ENCODE data around the gene ANXA4. TPM values are rescaled to one million over a fixed set of nuclear protein-coding genes. Genes with fewer than 3 reads are reported as not detected.
"Not testable (repeated sequence)": the region's sequence is repeated elsewhere in the genome, so short reads cannot be mapped to it uniquely, and the experiment has no call there.

ANXA4 gene
- total and polyA plus RNA-seq, 7 donors, result 33.3 to 183 (median 55.8) TPM

DNA sequence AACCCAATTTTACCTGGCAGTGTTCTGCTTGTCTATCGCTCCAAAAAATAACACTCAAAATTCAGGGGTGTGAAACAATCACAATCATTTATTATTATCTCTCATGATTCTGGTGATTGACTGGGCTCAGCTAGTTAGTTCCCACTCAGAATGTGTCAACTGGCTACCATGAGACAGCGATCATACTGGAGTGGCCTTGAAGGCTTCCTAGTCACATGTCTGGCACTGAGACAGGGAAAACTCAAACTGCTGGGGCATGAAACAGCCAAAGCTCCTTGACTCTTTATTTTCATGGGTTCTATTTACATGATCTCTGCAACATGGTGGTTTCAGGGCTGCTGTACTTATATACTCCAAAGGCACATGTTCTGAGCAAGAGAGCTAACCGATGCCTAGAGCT lies 6.2 kb upstream of the ANXA4 start:
- Histone ChIP-seq H3K27ac (no peak overlapping the region), H3K9me3 (no peaks in the 10 kb centered on the region), H3K4me3 (no peak overlapping the region), H3K4me1 (peaks cover 0 to 9% (median 2%) of the 10 kb centered on the region in 4 donors), H3K27me3 (no peaks in the 10 kb centered on the region), H3K36me3 (no peaks in the 10 kb centered on the region)
- 95 to 96% methylated on average over 3 of the region's 3 CpGs for WGBS, 2 donors
- no peak for DNase-seq
- intact Hi-C loops (cut with DNase I), result no loop called here
- TF ChIP-seq, protein P1, sequence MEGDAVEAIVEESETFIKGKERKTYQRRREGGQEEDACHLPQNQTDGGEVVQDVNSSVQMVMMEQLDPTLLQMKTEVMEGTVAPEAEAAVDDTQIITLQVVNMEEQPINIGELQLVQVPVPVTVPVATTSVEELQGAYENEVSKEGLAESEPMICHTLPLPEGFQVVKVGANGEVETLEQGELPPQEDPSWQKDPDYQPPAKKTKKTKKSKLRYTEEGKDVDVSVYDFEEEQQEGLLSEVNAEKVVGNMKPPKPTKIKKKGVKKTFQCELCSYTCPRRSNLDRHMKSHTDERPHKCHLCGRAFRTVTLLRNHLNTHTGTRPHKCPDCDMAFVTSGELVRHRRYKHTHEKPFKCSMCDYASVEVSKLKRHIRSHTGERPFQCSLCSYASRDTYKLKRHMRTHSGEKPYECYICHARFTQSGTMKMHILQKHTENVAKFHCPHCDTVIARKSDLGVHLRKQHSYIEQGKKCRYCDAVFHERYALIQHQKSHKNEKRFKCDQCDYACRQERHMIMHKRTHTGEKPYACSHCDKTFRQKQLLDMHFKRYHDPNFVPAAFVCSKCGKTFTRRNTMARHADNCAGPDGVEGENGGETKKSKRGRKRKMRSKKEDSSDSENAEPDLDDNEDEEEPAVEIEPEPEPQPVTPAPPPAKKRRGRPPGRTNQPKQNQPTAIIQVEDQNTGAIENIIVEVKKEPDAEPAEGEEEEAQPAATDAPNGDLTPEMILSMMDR (IDR thresholded peaks at IDR 0.05), result no peak
- no peak for TF ChIP-seq POLR2A (IDR thresholded peaks at IDR 0.05)

DNA sequence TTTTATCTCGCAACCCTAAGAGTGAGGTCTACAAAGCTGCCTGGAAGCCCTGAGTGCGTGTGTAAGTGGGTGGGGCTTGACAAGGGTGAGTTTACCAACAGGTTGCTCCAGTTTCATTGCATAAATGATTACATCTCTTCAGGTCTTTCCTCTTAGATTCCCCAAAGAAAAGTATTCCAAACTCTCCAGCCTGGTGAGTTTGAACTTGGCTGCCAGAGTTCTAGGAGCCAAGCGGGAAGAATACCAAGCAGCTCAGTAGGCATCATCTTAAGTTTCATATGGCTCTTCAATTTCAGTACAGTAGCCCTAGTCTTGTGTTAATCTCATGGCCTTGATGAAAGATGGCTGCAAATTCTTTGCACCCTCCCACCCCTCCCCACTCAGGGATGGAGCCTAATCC lies 3.8 kb upstream of the ANXA4 start:
- H3K4me1 ChIP-seq, result peaks cover 0 to 20% (median 13%) of the 10 kb centered on the region in 4 donors
- H3K27me3 ChIP-seq; H3K36me3 ChIP-seq; DNase-seq; H3K27ac ChIP-seq; H3K9me3 ChIP-seq; H3K4me3 ChIP-seq; intact Hi-C loops (cut with DNase I): not testable (repeated sequence)
- WGBS, 2 donors, result 46 to 82% methylated on average over 2 to 3 of the region's 3 CpGs

DNA sequence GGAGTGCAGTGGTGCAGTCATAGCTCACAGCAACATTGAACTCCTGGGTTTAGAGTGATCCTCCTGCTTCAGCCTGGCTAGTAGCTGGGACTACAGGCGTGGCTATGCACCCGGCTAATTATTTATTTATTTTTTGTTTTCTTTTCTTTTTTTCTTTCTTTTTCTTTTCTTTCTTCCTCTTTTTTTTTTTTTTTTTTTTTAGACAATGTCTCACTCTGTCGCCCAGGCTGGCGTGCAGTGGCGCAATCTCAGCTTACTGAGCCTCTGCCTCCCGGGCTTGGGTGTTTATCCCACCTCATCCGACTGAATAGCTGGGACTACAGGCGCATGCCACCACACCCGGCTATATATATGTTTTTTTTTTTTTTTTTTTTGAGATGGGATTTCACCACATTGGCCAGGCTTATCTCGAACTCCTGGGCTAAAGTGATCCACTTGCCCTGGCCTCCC lies 1.4 kb upstream of the ANXA4 start:
- H3K4me3 ChIP-seq, result peak overlapping the region in 3 of 4 donors; percentile 82 to 90 (median 83)
- no peak for DNase-seq
- peaks cover 0 to 19% (median 17%) of the 10 kb centered on the region in 4 donors for H3K4me1 ChIP-seq
- no peaks in the 10 kb centered on the region for H3K36me3 ChIP-seq
- 13 to 55% methylated on average over 10 of the region's 10 CpGs for WGBS, 2 donors
- intact Hi-C loops (cut with DNase I), result no loop called here
- no peaks in the 10 kb centered on the region for H3K9me3 ChIP-seq
- TF ChIP-seq, protein P1 (IDR thresholded peaks at IDR 0.05), result no peak
- TF ChIP-seq POLR2AphosphoS5 (IDR thresholded peaks at IDR 0.05) (no peak), POLR2A (IDR thresholded peaks at IDR 0.05) (no peak)
- H3K27me3 ChIP-seq, result no peaks in the 10 kb centered on the region
- peak overlapping the region; percentile 89 to 98 (median 95) for H3K27ac ChIP-seq

DNA sequence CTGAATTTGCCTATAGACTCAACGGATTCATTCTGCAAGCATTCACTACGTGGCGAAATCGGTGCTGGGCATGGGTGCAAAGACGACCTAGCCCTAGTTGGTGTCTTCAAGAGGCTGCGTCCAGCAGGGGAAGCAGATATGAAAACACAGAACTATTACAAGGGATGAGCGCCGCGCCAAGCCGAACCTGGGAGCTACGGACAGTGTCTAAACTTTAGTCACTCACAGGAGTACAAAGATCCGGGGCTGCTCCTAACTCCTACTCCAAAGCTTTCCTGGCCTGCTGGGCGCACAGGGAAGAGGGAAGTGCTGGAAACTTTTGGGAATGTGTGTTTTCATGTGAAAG lies 732 bp upstream of the ANXA4 start:
- intact Hi-C loops (cut with DNase I), result no loop called here
- Histone ChIP-seq H3K27ac (peak overlapping the region; percentile 89 to 98 (median 95)), H3K4me1 (peaks cover 0 to 19% (median 17%) of the 10 kb centered on the region in 4 donors), H3K36me3 (no peaks in the 10 kb centered on the region), H3K27me3 (no peaks in the 10 kb centered on the region), H3K9me3 (no peaks in the 10 kb centered on the region), H3K4me3 (peak overlapping the region; percentile 82 to 98 (median 86))
- TF ChIP-seq, protein P1 (IDR thresholded peaks at IDR 0.05), result peak in 1 of 4 experiments; percentile 30
- TF ChIP-seq POLR2AphosphoS5 (IDR thresholded peaks at IDR 0.05), result peak in 1 of 4 donors; percentile 49
- no peak for TF ChIP-seq POLR2A (IDR thresholded peaks at IDR 0.05)
- WGBS, 2 donors, result 1 to 3% methylated on average over 13 of the region's 13 CpGs
- DNase-seq, result peak; percentile 88

DNA sequence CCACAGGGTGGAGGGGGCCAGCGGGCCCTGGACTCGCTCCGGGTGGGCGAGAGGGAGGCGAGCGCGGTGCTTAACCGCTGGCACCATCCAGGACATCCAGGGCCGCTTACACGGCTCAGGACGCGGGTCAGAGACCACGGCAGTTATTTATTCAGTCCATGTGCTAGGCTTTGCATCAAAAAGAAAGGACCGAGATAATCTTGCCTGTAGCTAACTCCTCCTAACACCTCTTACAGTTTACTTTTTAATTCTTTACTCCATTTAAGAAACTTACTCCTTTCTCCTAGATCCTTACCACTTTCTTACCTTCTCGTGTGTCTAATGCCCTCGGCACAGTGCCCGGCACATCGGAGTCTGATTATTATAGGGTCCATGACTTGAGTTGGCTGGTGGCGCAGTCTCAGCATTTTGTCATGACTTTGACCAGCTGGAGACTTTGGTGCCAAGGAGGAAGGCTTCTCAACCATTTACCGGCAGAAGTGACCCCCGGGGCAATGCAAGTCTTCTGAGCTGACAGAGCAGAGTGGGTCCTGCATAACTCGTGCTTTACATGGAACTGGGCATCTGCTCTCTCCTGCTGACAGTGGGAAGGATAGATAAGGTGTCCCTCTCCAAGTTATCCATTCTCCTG lies 503 bp downstream of the ANXA4 start:
- Histone ChIP-seq H3K27me3 (no peaks in the 10 kb centered on the region), H3K27ac (peak overlapping the region; percentile 89 to 98 (median 95)), H3K4me1 (peaks cover 0 to 19% (median 17%) of the 10 kb centered on the region in 4 donors), H3K4me3 (peak overlapping the region; percentile 82 to 98 (median 86)), H3K9me3 (no peaks in the 10 kb centered on the region), H3K36me3 (no peaks in the 10 kb centered on the region)
- WGBS, 2 donors, result 3 to 16% methylated on average over 22 of the region's 22 CpGs
- intact Hi-C loops (cut with DNase I), result no loop called here
- DNase-seq, result peak; percentile 68
- TF ChIP-seq POLR2A (IDR thresholded peaks at IDR 0.05) (no peak), EP300 (IDR thresholded peaks at IDR 0.05) (no peak), POLR2AphosphoS5 (IDR thresholded peaks at IDR 0.05) (no peak)
- TF ChIP-seq, protein P1 (IDR thresholded peaks at IDR 0.05), result no peak

Data from sigmoid colon (tissue), 7 donors.